ENCODE measurements around the gene NBPF1.
"Not testable (repeated sequence)": the region's sequence is repeated elsewhere in the genome, so short reads cannot be mapped to it uniquely, and the experiment has no call there.

- TF ChIP-seq CTCF (conservative IDR thresholded peaks at IDR 0.05; ENCODE audit: low read length); EZH2phosphoT487 (IDR thresholded peaks at IDR 0.05; ENCODE audit: borderline replicate concordance, low read depth, low read length): not testable (repeated sequence)
These were observed 32.8 kb upstream of the NBPF1 start for GRCh38 chr1:16646061-16646664.

Data from OCI-LY7 (cell line).